ENCODE measurements around the gene CELF1. TPM values are rescaled to one million over a fixed set of nuclear protein-coding genes. Genes with fewer than 3 reads are reported as not detected.
A peak's percentile ranks its signal among the peaks of the same experiment; 100 is the strongest.

CELF1 gene
- total RNA-seq, 6 experiments from 2014 or later, result 66.3 to 86.5 (median 71.7) TPM

- Histone ChIP-seq H3K9me3 (no peaks in the 10 kb centered on the region), H3K27ac (peak overlapping the region in 1 of 3 donors; percentile 54), H3K4me3 (no peak overlapping the region), H3K4me1 (peaks cover 0 to 48% (median 17%) of the 10 kb centered on the region in 4 donors), H3K36me3 (no peaks in the 10 kb centered on the region), H3K27me3 (no peaks in the 10 kb centered on the region)
- ATAC-seq (peak in 1 of 4 donors; percentile 3), DNase-seq (no peak)
- WGBS (ENCODE audit: insufficient coverage, low coverage, low lambda C conversion rate, missing lambda C conversion rate), result 61% methylated on average over 3 of the region's 3 CpGs
- intact Hi-C loops (cut with DNase I), result no loop called here
- TF ChIP-seq POLR2A (IDR thresholded peaks at IDR 0.05) (no peak), CTCF (IDR thresholded peaks at IDR 0.05) (no peak)
Measured at GRCh38 chr11:47518212-47518964, 34.5 kb downstream of the CELF1 start.

GRCh38 chr11:47516984-47517853 lies 35.7 kb downstream of the CELF1 start:
- Histone ChIP-seq H3K9me3 (no peaks in the 10 kb centered on the region), H3K27me3 (no peaks in the 10 kb centered on the region), H3K36me3 (no peaks in the 10 kb centered on the region), H3K4me1 (peaks cover 0 to 52% (median 19%) of the 10 kb centered on the region in 4 donors), H3K27ac (peak overlapping the region in 1 of 3 donors; percentile 54), H3K4me3 (no peak overlapping the region)
- peak in 1 of 3 donors; percentile 57 for DNase-seq
- TF ChIP-seq POLR2A (IDR thresholded peaks at IDR 0.05) (no peak), CTCF (IDR thresholded peaks at IDR 0.05) (no peak)
- intact Hi-C loops (cut with DNase I), result no loop called here
- WGBS (ENCODE audit: insufficient coverage, low coverage, low lambda C conversion rate, missing lambda C conversion rate), result 35% methylated on average over 10 of the region's 10 CpGs
- ATAC-seq, result peak; percentile 33 to 64 (median 56)

GRCh38 chr11:47516155-47516554 lies 36.8 kb downstream of the CELF1 start:
- 81% methylated on average over 3 of the region's 3 CpGs for WGBS (ENCODE audit: insufficient coverage, low coverage, low lambda C conversion rate, missing lambda C conversion rate)
- Histone ChIP-seq H3K36me3 (no peaks in the 10 kb centered on the region), H3K9me3 (no peaks in the 10 kb centered on the region), H3K4me1 (peaks cover 0 to 52% (median 19%) of the 10 kb centered on the region in 4 donors), H3K4me3 (no peak overlapping the region), H3K27ac (peak overlapping the region in 1 of 3 donors; percentile 54), H3K27me3 (no peaks in the 10 kb centered on the region)
- TF ChIP-seq POLR2A (IDR thresholded peaks at IDR 0.05) (no peak), CTCF (IDR thresholded peaks at IDR 0.05) (no peak)
- ATAC-seq (no peak), DNase-seq (no peak)
- intact Hi-C loops (cut with DNase I), result no loop called here

GRCh38 chr11:47514825-47515647 lies 37.9 kb downstream of the CELF1 start:
- H3K27me3 ChIP-seq, result no peaks in the 10 kb centered on the region
- H3K9me3 ChIP-seq, result no peaks in the 10 kb centered on the region
- H3K4me1 ChIP-seq, result peaks cover 0 to 55% (median 22%) of the 10 kb centered on the region in 4 donors
- 74% methylated on average over 5 of the region's 5 CpGs for WGBS (ENCODE audit: insufficient coverage, low coverage, low lambda C conversion rate, missing lambda C conversion rate)
- ATAC-seq (peak; percentile 34 to 56 (median 42)), DNase-seq (no peak)
- TF ChIP-seq CTCF (IDR thresholded peaks at IDR 0.05), result no peak
- no peak for TF ChIP-seq POLR2A (IDR thresholded peaks at IDR 0.05)
- H3K36me3 ChIP-seq, result no peaks in the 10 kb centered on the region
- no peak overlapping the region for H3K4me3 ChIP-seq
- peak overlapping the region in 1 of 3 donors; percentile 54 for H3K27ac ChIP-seq
- intact Hi-C loops (cut with DNase I), result no loop called here
